GM19372 (cell line): ENCODE results near the gene CCDC122.

Experiments
- ATAC-seq: cut with Tn5 transposase; IDR thresholded peaks from one replicate; pipeline ENCODE4 v1.9.1; 2021; ENCODE audit warnings: mild to moderate bottlenecking, low read depth, moderate library complexity; ENCODE audit not compliant: unreplicated experiment

Gene CCDC122

DNA sequence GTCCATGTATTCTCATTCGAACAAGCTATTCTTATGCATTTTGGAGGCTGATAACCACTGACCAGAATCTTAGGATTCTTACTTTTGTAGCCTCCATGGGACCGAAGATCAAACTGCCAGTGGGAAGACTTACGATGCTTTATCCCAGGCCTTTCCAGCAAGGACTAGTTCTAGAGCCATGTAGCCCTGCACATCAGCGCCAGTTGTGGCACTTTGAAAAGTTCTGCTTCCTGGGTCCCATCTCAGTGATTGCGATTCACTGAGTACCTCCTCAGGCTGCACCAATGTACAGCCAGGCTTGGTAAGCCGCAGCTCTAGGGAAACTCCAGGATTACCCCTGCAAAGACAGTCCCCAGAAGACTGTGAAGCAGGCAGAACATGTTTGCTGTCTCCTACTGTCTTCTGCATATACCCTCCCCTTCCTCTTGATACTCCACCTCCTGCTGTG, 73.8 kb downstream of the CCDC122 start:
- ATAC-seq: no peak

DNA sequence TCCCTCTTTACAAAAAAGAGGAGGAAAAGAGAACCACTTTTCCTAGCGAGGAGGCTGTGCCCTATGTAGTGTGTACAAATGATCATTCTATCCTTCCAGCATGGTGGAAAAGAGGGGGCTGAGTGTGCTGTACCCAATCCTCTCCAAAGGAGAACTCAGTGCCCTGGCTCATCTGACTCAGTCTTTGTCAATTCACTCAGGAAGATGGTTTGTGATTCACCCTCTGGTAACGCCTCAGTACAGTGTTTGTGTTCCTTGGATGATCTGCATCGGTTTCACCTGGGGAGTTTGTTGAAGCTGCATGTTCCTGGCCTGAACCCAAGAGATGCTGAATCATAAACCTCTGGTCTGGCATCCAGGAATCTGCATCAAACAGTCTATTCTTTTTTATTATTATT, 74.5 kb downstream of the CCDC122 start:
- no peak for ATAC-seq

DNA sequence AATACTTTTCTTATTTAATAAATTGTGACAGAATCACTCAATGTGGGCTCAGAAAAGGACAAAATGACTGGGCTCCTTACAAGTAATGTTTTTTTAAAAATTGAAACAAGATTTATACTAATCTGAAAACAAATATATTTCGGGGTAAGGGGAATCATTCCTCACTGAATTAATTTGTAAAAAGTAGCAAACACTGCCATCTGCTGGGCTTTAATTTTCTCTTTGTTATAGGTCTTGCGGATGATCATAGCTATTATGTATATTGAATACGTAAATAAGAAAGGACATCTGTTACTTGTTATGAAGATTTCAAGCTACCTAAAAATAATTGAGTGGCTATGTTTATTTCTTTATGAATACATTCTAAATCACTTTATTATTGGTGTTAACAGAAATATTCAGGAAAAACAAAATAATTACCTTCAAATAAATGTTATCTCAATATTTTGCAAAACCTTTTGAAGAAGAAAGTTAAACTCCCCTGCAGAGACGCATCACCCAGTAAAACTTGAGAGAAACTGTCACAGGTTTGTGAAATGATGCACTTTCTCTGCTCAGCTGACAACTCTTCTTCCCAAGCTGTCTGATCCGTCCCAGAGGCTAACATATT, 75.0 kb downstream of the CCDC122 start:
- no peak for ATAC-seq

DNA sequence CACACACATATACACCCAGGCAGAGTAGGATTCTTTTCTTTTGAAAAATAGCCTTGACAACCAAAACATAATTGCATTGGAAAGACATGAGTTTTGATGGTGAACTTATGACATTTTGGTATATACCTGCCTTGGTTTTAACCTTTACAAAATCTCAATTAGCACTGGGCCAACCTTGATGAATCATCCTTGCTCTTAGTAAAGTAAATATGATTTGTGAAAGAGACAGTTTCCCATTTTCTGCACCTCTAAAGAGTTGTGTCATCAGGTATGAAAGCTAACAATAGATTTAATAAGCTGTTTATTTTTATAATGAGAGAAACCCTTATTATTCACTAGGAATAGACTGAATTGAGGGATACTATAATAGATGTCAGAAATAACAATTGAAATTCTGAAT, 77.0 kb downstream of the CCDC122 start:
- ATAC-seq: no peak

- no peak for ATAC-seq
Measured at GRCh38 chr13:43800828-43801227, 78.7 kb downstream of the CCDC122 start.

- ATAC-seq: no peak
Measured at GRCh38 chr13:43799191-43799590, 80.3 kb downstream of the CCDC122 start.

DNA sequence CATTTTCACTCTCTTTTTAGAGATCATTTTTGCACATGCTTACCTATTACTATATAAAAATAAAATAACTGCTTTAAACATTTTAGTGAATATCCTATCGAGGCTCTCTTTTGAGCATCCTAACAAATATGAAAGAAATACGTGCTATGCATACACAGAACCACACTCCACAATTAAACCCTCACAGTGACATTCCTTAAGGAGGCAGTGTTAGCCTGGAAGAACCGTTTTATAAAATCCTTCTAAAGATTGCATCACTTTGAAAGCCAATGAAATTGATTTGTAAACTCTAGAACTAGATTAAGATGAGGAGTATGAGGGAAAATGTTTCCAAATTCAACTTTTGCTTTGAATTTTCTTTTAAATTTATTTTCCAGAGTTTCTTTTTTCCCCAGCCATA, 81.7 kb downstream of the CCDC122 start:
- ATAC-seq: no peak

DNA sequence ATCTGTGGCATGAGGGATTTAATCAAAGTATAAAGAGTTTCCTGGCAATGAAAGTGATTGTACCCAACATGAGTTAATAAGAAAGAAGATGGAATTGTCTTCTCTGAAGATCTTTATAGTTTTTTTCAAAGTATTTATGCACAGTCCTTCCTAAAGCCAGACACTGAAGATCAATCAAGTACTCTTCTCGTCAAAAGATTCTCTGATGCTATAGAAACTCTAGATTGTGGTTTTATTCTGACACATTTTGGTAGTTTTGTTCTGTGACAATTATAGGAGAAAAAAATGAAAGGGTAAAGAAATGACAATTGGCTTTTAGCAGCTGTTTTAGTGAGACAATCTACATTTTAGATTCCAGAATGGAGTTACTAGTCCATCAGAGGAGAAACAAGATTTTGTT, 82.4 kb downstream of the CCDC122 start:
- ATAC-seq: no peak

DNA sequence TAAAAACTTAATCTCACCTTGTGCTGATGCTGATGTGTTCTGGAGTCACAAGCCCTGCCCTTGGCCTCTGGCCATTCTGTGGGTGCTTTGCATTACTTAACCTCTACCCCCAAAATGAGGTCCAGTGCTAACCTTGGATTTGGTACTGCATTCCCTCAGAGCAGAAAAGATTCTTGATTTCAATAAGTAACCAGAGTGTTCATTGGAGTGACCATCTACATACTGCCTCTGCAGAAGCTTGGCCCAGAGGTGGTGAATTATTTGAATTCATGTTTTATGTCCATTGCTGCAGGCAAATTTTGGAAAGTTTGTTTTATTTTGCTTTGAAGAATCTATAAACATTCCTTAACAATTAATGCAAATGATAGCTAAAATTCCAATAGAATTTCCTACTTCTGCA, 85.1 kb downstream of the CCDC122 start:
- no peak for ATAC-seq

- no peak for ATAC-seq
Measured at GRCh38 chr13:43792076-43792881, 87.3 kb downstream of the CCDC122 start.

- ATAC-seq: no peak
Measured at GRCh38 chr13:43787997-43788396, 91.5 kb downstream of the CCDC122 start.

DNA sequence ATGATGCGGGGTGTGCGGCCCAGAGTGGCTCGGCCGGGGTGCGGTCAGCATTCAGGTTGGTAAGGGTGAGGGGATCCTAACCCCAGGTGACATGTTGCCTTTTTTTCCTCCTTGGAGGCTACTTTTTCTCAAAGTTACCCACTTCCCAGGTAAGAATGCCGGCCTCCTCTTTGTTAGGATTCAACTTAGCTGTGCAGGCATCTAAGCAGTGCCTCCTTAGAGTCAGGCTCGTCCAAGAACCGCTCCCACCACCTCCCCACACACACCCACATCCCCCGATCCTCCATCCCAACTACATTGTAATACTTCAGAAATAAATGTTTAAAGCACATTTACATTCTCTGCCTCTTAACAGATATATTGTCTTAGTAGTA, 92.0 kb downstream of the CCDC122 start:
- no peak for ATAC-seq

DNA sequence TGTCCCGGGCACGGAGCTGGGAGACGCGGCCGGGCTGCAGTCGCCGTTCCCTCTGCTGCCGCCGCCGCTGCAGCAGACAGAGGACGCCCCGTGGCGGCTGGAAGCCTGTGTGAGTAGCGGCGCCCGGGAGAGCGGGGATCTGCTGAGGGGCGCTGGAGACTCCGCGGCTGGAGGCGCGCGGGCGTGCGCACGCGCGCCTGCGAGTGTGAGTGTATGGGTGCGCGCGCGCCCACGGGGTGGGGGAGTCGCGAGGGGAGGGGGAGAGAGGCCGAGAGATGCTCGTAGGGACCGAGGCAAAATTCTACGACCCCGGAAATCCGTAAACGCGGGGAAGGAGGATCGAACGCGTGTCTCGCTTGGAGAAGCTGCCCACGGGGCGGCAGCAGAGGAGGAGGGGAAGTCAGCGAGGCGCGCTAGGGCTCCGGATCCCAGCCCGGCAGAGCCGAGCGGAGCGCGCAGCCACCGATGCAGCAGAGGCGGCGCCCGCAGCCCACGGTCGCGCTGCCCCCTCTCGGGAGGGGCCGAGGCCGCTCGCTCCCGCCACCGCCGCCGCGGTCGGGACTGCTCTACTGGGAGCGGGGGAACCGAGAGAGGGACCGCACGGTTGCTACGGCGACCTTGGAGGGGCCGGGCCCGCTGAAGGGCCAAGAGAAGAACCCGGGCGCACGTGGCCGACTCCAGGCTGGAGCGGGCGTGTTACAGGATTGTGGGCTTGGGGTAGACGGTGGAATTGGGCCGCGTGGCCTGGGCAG, 92.6 kb downstream of the CCDC122 start, which contains the start of gene ENOX1:
Gene ENOX1 (minus strand): TSS at position 207 of the 752 bp plus-strand sequence.
- ATAC-seq: peak; percentile 47

GRCh38 chr13:43786472-43786765, 93.1 kb downstream of the CCDC122 start:
- ATAC-seq: peak; percentile 25
